Body of pancreas (tissue), 4 donors: ENCODE results near the gene ME3. TPM values are rescaled to one million over a fixed set of nuclear protein-coding genes. Genes with fewer than 3 reads are reported as not detected.
A peak's percentile ranks its signal among the peaks of the same experiment; 100 is the strongest.

Experiments
- ATAC-seq: fragments of 150-250 bp; one replicate; pipeline ENCODE4 v1.9.1; 2016
- DNase-seq, 4 donors: peaks; one replicate each; pipeline ENCODE4 v3.0.0-alpha.2; 2019
- H3K27ac ChIP-seq, 4 donors: fragments of 200-600 bp; sonication (generic); 1 replicate in 3 of 4; 2 replicates in 1 of 4; pipeline versions ENCODE4 v1.5.1 to v1.6.1; 2016 to 2019; ENCODE audit warnings: mild to moderate bottlenecking in 1 of 4, mixed read lengths in 1 of 4, moderate library complexity in 1 of 4
- H3K27me3 ChIP-seq, 2 donors: fragments of 200-600 bp; sonication (generic); one replicate each; pipeline ENCODE4 v1.6.0; 2016; ENCODE audit warnings: mild to moderate bottlenecking in 1 of 2
- H3K36me3 ChIP-seq, 2 donors: fragments of 200-600 bp; sonication (generic); replicated peaks in 1 of 2; 2 replicates each; pipeline ENCODE4 v1.5.1; 2016; ENCODE audit warnings: low read depth in 2 of 2; ENCODE audit not compliant: insufficient read depth in 1 of 2
- H3K4me1 ChIP-seq: fragments of 200-600 bp; sonication (generic); one replicate; pipeline ENCODE4 v1.6.0; 2016
- H3K4me3 ChIP-seq, 2 donors: fragments of 200-600 bp; sonication (generic); 1 replicate in 1 of 2; 2 replicates in 1 of 2; pipeline ENCODE4 v1.5.1; 2016 to 2019
- H3K9me3 ChIP-seq, 3 donors: fragments of 200-600 bp; sonication (generic); 1 replicate in 2 of 3; 2 replicates in 1 of 3; pipeline ENCODE4 v1.5.1; 2016
- CTCF ChIP-seq, 7 experiments: fragments of 450-650 bp in 4 of 7; fragments of 200-600 bp in 3 of 7; sonication (generic) in 3 of 7; IDR thresholded peaks; one replicate each; pipeline ENCODE4 v1.5.1; 2016 to 2019; ENCODE audit warnings: antibody characterized with exemption in 7 of 7
- POLR2A ChIP-seq, 3 donors: fragments of 450-650 bp; IDR thresholded peaks; one replicate each; pipeline ENCODE4 v1.6.1; 2016; ENCODE audit warnings: antibody characterized with exemption in 3 of 3, mild to moderate bottlenecking in 2 of 3
- WGBS, 2 donors: methylation state at CpG; one replicate each; pipeline ENCODE4 v1.1.5; 2017; 5-methylcytosine and 5-hydroxymethylcytosine counted together
- intact Hi-C: fragments of 100-400 bp; cut with DNase I; formaldehyde crosslinking; loops from one replicate; pipeline ENCODE4 v1.15.1; 2023
- total RNA-seq, 2 donors: library from RNA; depleted of rRNA; stranded (reverse); fragments of >200 nt; gene quantifications; one replicate each; pipeline ENCODE4 v1.1.0, GENCODE V29; 2016

ME3 gene
- total RNA-seq, 2 donors from 2014 or later: 20.8 to 54.7 TPM

GRCh38 chr11:86555866-86556265 lies 116.5 kb downstream of the ME3 start:
- no peaks in the 10 kb centered on the region for H3K27me3 ChIP-seq
- DNase-seq (no peak), ATAC-seq (no peak)
- TF ChIP-seq CTCF (IDR thresholded peaks at IDR 0.05): no peak
- no peak for TF ChIP-seq POLR2A (IDR thresholded peaks at IDR 0.05)
- no peak overlapping the region for H3K27ac ChIP-seq
- H3K9me3 ChIP-seq: no peaks in the 10 kb centered on the region
- H3K4me3 ChIP-seq: no peak overlapping the region
- intact Hi-C loops: no loop called here
- H3K4me1 ChIP-seq: peaks cover 23% of the 10 kb centered on the region
- no peaks in the 10 kb centered on the region for H3K36me3 ChIP-seq

DNA sequence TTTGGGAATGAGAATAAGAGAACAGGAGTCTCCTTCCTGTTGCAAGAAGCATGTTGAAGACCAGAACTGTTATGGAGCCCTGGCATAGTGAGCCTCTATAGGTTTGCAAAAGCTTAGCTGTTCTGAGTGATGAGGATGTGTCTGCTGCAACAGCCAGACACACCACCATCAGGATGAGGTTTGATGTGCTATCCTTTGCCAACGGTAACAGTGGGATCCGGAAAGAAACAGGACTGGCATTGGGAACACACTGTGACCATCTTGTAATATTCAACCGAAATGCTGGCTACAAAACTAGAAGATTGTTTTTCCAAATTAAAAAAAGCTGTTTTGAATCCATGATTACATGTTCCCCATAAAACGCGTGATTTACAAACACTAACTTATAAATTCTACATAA lies 117.0 kb downstream of the ME3 start:
- Histone ChIP-seq H3K4me3 (no peak overlapping the region), H3K27ac (no peak overlapping the region), H3K27me3 (no peaks in the 10 kb centered on the region), H3K4me1 (peaks cover 23% of the 10 kb centered on the region), H3K9me3 (no peaks in the 10 kb centered on the region), H3K36me3 (no peaks in the 10 kb centered on the region)
- WGBS, 2 donors: 94 to 95% methylated on average over 5 of the region's 5 CpGs
- DNase-seq (no peak), ATAC-seq (no peak)
- intact Hi-C loops: no loop called here
- no peak for TF ChIP-seq CTCF (IDR thresholded peaks at IDR 0.05)
- no peak for TF ChIP-seq POLR2A (IDR thresholded peaks at IDR 0.05)

DNA sequence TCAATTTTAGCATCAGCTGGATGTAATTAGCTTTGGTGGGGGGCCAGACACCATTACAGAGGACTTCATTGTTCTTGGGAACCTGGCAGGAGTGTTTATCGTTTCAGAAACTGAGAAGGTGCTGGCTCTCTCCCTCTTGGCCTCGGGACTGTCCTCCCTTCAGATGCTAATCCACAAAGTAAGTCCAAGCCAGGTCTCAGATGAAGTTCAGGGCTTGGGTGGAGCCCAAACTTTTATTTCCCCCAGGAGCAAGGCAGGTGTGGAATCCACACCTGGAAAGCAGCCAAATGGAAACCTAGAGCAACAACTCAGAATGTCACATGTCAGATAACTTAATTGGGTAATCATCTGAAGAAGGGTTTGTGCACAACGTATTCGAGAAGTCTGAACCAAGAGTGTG lies 119.2 kb downstream of the ME3 start:
- Histone ChIP-seq H3K4me3 (no peak overlapping the region), H3K27ac (no peak overlapping the region), H3K36me3 (no peaks in the 10 kb centered on the region), H3K9me3 (no peaks in the 10 kb centered on the region), H3K4me1 (peaks cover 36% of the 10 kb centered on the region), H3K27me3 (no peaks in the 10 kb centered on the region)
- no peak for DNase-seq
- 57 to 61% methylated on average over 4 of the region's 4 CpGs for WGBS, 2 donors
- TF ChIP-seq CTCF (IDR thresholded peaks at IDR 0.05) (no peak), POLR2A (IDR thresholded peaks at IDR 0.05) (no peak)
- no peak for ATAC-seq
- intact Hi-C loops: no loop called here

GRCh38 chr11:86551288-86552092 lies 120.9 kb downstream of the ME3 start:
- H3K27ac ChIP-seq: peak overlapping the region in 3 of 4 donors; percentile 32 to 68 (median 63)
- H3K36me3 ChIP-seq: no peaks in the 10 kb centered on the region
- H3K4me1 ChIP-seq: peaks cover 43% of the 10 kb centered on the region
- no peaks in the 10 kb centered on the region for H3K27me3 ChIP-seq
- 55 to 66% methylated on average over 4 of the region's 4 CpGs for WGBS, 2 donors
- no peak overlapping the region for H3K4me3 ChIP-seq
- DNase-seq: peak in 2 of 4 donors; percentile 54 to 67
- no peak for TF ChIP-seq POLR2A (IDR thresholded peaks at IDR 0.05)
- no peak for TF ChIP-seq CTCF (IDR thresholded peaks at IDR 0.05)
- ATAC-seq: peak; percentile 76
- no peaks in the 10 kb centered on the region for H3K9me3 ChIP-seq
- intact Hi-C loops: no loop called here

DNA sequence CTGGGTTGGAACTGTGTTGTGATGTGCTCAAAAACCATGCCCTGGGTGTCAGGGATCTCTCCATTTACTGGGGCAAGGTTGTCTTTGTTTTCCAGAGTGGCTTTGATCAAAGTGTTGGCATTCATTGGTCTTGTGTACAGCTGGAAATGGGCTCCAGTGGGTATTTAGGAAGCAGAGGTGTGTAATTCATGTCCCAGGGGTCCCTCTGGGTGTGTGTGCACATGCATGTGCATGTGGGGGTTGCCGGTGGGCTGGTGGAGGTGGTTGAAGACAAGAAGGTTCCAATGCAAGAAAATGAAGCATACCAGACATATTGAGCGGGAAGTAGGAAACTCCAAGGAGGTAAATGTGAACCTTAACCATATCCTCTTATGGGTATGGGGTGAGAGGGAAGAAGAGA lies 121.7 kb downstream of the ME3 start:
- WGBS, 2 donors: 94 to 95% methylated on average over 2 of the region's 2 CpGs
- Histone ChIP-seq H3K4me1 (peaks cover 43% of the 10 kb centered on the region), H3K4me3 (no peak overlapping the region), H3K9me3 (no peaks in the 10 kb centered on the region), H3K36me3 (no peaks in the 10 kb centered on the region), H3K27me3 (no peaks in the 10 kb centered on the region), H3K27ac (peak overlapping the region in 3 of 4 donors; percentile 32 to 68 (median 63))
- no peak for ATAC-seq
- TF ChIP-seq POLR2A (IDR thresholded peaks at IDR 0.05) (no peak), CTCF (IDR thresholded peaks at IDR 0.05) (no peak)
- DNase-seq: no peak
- intact Hi-C loops: no loop called here
